ENCODE data around the gene ATOH8.

DNA sequence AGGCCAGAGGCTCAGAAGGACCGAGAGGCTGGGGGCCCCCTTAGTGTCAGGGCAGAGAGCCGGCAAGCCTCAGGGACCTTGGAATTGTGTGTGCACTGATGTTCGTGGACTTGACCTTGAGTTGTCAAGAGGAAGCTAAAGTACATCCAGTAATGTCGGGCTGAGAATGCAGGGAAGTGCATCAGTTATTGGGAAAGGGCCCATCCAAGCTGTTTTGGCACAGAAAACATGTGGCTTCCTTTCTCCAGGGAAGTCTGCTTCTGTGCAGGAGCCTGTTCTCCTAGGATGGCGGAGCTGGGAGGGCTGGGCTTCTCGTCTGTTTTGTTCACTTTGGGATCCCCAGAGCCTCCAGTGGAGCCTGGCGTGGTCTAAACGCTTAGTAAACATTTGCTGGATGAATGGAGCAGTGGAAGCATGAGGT, 23.7 kb downstream of the ATOH8 start:
- TF ChIP-seq TEAD4 (IDR thresholded peaks at IDR 0.05; ENCODE audit: borderline replicate concordance, insufficient read depth) (no peak), CTCF (IDR thresholded peaks at IDR 0.05) (no peak), RFX5 (IDR thresholded peaks at IDR 0.05; ENCODE audit: low read length) (no peak), EP300 (IDR thresholded peaks at IDR 0.05; ENCODE audit: borderline replicate concordance in 1 of 2, low read depth in 1 of 2, low read length in 1 of 2) (no peak), TAF1 (IDR thresholded peaks at IDR 0.05; ENCODE audit: borderline replicate concordance, low read depth, low read length) (no peak), TCF12 (IDR thresholded peaks at IDR 0.05) (no peak), NRF1 (IDR thresholded peaks at IDR 0.05; ENCODE audit: low read depth, low read length) (no peak), NFIC (IDR thresholded peaks at IDR 0.05; ENCODE audit: borderline replicate concordance) (no peak), RAD21 (IDR thresholded peaks at IDR 0.05; ENCODE audit: low read length) (no peak), REST (IDR thresholded peaks at IDR 0.05; ENCODE audit: low read depth, low read length) (no peak), GATA2 (CRISPR knock-in tag; IDR thresholded peaks at IDR 0.05) (no peak), CHD2 (IDR thresholded peaks at IDR 0.05; ENCODE audit: low read length, partially characterized antibody) (no peak)
- TF ChIP-seq, protein P1, sequence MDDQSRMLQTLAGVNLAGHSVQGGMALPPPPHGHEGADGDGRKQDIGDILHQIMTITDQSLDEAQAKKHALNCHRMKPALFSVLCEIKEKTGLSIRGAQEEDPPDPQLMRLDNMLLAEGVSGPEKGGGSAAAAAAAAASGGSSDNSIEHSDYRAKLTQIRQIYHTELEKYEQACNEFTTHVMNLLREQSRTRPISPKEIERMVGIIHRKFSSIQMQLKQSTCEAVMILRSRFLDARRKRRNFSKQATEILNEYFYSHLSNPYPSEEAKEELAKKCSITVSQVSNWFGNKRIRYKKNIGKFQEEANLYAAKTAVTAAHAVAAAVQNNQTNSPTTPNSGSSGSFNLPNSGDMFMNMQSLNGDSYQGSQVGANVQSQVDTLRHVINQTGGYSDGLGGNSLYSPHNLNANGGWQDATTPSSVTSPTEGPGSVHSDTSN (IDR thresholded peaks at IDR 0.05) = no peak

All from SK-N-SH (cell line).